Measurements from ENCODE around the gene RMND5B. TPM values are rescaled to one million over a fixed set of nuclear protein-coding genes. Genes with fewer than 3 reads are reported as not detected.

RMND5B gene
- total and polyA plus RNA-seq, 10 of the 15 experiments (the other 5 are each of a cell fraction or from before 2014, with no cell fraction given): 1.6 to 50.7 (median 30.9) TPM

DNA sequence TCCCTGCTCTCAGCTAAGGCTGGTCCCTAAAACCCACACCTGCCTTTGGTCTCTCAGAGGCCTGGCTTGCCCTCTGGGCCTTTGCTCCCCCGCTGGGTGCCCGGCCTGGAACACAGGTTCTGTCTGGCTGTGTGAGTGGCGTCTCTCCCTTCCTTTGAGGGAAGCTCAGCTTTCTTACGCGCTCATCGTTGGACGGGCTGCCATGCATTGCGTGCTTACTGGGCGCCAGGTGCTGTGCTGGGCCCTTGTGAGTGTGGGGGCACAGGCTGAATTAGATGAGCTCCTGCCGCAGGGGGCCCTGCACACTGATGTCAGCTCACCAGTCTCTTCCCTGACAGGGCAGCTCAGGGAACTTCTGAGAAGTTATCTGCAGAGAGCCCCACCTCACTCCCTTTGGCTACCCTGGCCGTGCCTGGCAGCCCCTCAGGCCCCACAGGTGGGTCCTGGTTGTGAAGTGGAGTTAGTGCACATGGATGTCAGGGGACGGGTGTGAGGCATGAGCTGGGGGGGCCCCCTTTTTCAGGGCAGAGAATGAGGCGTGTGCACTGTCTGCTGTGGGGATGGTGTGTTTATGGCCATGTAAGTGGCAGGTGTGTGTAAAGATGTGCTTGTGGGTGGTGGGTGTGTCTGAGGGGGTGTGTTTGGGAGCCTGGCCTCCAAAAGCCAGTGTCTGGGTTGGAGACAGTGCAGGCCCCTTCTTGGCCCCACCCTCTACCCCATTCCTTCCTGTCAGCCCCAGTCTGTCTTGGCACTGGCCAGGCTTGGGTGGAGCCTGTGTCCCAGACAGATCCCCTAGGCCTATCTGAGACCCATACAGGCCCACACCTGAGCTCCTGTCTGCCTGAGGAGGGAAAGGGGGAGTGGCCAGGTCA is 7.5 kb upstream of the RMND5B start:
- CTCF ChIA-PET: interaction anchor here (1.1 to 3.0 kb wide), 2 partner anchors 12 to 46 kb away, joined by 3 to 20 read pairs; no protein-coding TSS in a partner anchor
- H3K9me3 ChIP-seq (replicated peaks; ENCODE audit: control insufficient read depth, insufficient read depth, low read length): no peaks in the 10 kb centered on the region
- ATAC-seq: no peak
- no peak overlapping the region for H3K9ac ChIP-seq (ENCODE audit: control insufficient read depth, insufficient read depth, low read length)
- no peak for FAIRE-seq
- H3K79me2 ChIP-seq (ENCODE audit: control insufficient read depth, insufficient read depth, low read length): peaks cover 9% of the 10 kb centered on the region
- H3K27me3 ChIP-seq (replicated peaks in 1 of 2; ENCODE audit: control insufficient read depth in 2 of 2, insufficient read depth in 2 of 2, low read length in 1 of 2): no peaks in the 10 kb centered on the region
- RAD21 ChIA-PET (ENCODE audit: unreplicated experiment): interaction anchor here (0.6 to 1.0 kb wide), 2 partner anchors 30 to 35 kb away, joined by 3 read pairs; partner anchors contain the start of gene NHP2
- 87% methylated on average over 13 of the region's 13 CpGs for WGBS (ENCODE audit: insufficient coverage, insufficient replicate concordance, low lambda C conversion rate, missing lambda C conversion rate)
- intact Hi-C loops (cut with micrococcal nuclease; ENCODE audit: unreplicated experiment) (no loop called here), in situ Hi-C loops (cut with MboI) (loop anchor here (10.0 kb wide), 1 partner anchor 1691 kb away; no protein-coding TSS in a partner anchor)
- peaks cover 15% of the 10 kb centered on the region for H3K4me1 ChIP-seq (ENCODE audit: control insufficient read depth, insufficient read depth, low read length)
- no peak overlapping the region for H3K4me2 ChIP-seq (ENCODE audit: control insufficient read depth, insufficient read depth)
- no peak overlapping the region for H3K27ac ChIP-seq (ENCODE audit: control insufficient read depth, insufficient read depth)
- DNase-seq (ENCODE audit: low read depth, low spot score): no peak
- peaks cover 3 to 19% of the 10 kb centered on the region in 2 experiments; a peak in 3 of 4 replicates for H3K36me3 ChIP-seq (ENCODE audit: control insufficient read depth in 2 of 2, insufficient read depth in 2 of 2, low read length in 1 of 2)
- no TSS peak for BruUV-seq (replicated peaks)
- SMC1A ChIA-PET (ENCODE audit: uncharacterized antibody, unreplicated experiment): interaction anchor here (0.7 to 1.5 kb wide), 3 partner anchors 28 to 47 kb away, joined by 3 to 4 read pairs (median 4); partner anchors contain the start of gene NHP2
- H3K4me3 ChIP-seq: no peak overlapping the region
- POLR2A ChIA-PET: no interaction called here
- no peak overlapping the region for H2AFZ ChIP-seq (ENCODE audit: control insufficient read depth, low read depth, low read length)
- H4K20me1 ChIP-seq (ENCODE audit: control insufficient read depth, insufficient read depth): no peaks in the 10 kb centered on the region
- TF ChIP-seq EED (IDR thresholded peaks at IDR 0.05; ENCODE audit: low read depth): no peak
- TF ChIP-seq KAT2A (conservative IDR thresholded peaks at IDR 0.05; ENCODE audit: control insufficient read depth, low read depth, low read length): no peak
- TF ChIP-seq MYB (IDR thresholded peaks at IDR 0.05; ENCODE audit: borderline replicate concordance, low read depth, low read length): no peak
- TF ChIP-seq FOS (IDR thresholded peaks at IDR 0.05; ENCODE audit: borderline replicate concordance, extremely low read depth, insufficient read length): no peak
- TF ChIP-seq SMC3 (IDR thresholded peaks at IDR 0.05; ENCODE audit: borderline replicate concordance, low read length): no peak
- no peak for TF ChIP-seq YY1 (IDR thresholded peaks at IDR 0.05; ENCODE audit: low read depth, low read length)
- TF ChIP-seq BMI1 (IDR thresholded peaks at IDR 0.05; ENCODE audit: borderline replicate concordance): no peak
- TF ChIP-seq TCF7 (IDR thresholded peaks at IDR 0.05; ENCODE audit: borderline replicate concordance): no peak
- TF ChIP-seq, protein P1, sequence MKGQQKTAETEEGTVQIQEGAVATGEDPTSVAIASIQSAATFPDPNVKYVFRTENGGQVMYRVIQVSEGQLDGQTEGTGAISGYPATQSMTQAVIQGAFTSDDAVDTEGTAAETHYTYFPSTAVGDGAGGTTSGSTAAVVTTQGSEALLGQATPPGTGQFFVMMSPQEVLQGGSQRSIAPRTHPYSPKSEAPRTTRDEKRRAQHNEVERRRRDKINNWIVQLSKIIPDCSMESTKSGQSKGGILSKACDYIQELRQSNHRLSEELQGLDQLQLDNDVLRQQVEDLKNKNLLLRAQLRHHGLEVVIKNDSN (IDR thresholded peaks at IDR 0.05; ENCODE audit: borderline replicate concordance, extremely low read length, insufficient read depth, low read depth, low read length): no peak
- no peak for TF ChIP-seq SMAD1 (IDR thresholded peaks at IDR 0.05; ENCODE audit: low read depth, partially characterized antibody)
- TF ChIP-seq CREM (IDR thresholded peaks at IDR 0.05; ENCODE audit: low read depth): no peak
- TF ChIP-seq CBFB (IDR thresholded peaks at IDR 0.05; ENCODE audit: low read depth): no peak
- no peak for TF ChIP-seq CEBPB (IDR thresholded peaks at IDR 0.05; ENCODE audit: borderline replicate concordance in 1 of 2, low read depth in 2 of 2, low read length in 2 of 2)
- no peak for TF ChIP-seq RAD51 (IDR thresholded peaks at IDR 0.05)
- TF ChIP-seq SIX5 (IDR thresholded peaks at IDR 0.05; ENCODE audit: low read depth, low read length, severe bottlenecking): no peak
- TF ChIP-seq TAF1 (IDR thresholded peaks at IDR 0.05; ENCODE audit: borderline replicate concordance, low read depth, low read length): no peak
- TF ChIP-seq SRF (IDR thresholded peaks at IDR 0.05; ENCODE audit: low read depth in 2 of 2, low read length in 2 of 2): no peak
- no peak for TF ChIP-seq CBX3 (IDR thresholded peaks at IDR 0.05; ENCODE audit: borderline replicate concordance, low read depth)

Measured in GM12878 (cell line).